ENCODE results near the gene VLDLR. TPM values are rescaled to one million over a fixed set of nuclear protein-coding genes. Genes with fewer than 3 reads are reported as not detected.

Gene VLDLR
- polyA plus RNA-seq, 1 donor (not counting 4 experiments of a cell fraction or from before 2014, with no cell fraction given), result 7.0 TPM

DNA sequence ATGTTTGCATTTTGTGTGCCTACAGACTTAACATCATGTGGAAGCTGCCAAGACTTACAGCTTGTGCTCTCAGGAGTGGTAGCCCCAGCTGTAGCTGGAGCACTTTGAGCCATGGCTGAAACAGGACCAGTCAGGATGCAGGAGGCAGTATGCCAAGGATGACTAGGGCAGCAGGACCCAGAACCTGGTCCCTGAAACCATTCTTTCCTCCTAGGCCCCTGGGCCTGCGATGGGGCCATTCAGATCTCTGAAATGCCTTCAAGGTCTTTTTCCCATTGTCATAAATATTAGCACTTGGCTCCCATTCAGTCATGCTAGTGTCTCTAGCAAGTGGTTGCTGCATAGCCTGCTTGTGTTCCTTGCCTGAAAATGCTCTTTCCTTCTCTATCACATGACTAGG lies 29.6 kb upstream of the VLDLR start:
- FAIRE-seq, result no peak
- peaks cover 6% of the 10 kb centered on the region for H3K9me3 ChIP-seq (ENCODE audit: control insufficient read depth, low read depth, low read length)
- H4K20me1 ChIP-seq (ENCODE audit: control insufficient read depth, extremely low read depth, insufficient read depth, low read length), result no peaks in the 10 kb centered on the region
- no peaks in the 10 kb centered on the region for H3K4me1 ChIP-seq (ENCODE audit: control insufficient read depth, extremely low read depth, insufficient read depth, low read length)
- no peaks in the 10 kb centered on the region for H3K9me1 ChIP-seq (ENCODE audit: control insufficient read depth, extremely low read depth, insufficient read depth, low read length)
- no peak overlapping the region for H3K4me3 ChIP-seq (ENCODE audit: control insufficient read depth in 2 of 3, extremely low read depth in 1 of 3, insufficient read depth in 2 of 3, low read depth in 1 of 3, low read length in 3 of 3)
- no peak overlapping the region for H2AFZ ChIP-seq (ENCODE audit: control insufficient read depth, low read length)
- no peak overlapping the region for H3K4me2 ChIP-seq (ENCODE audit: control insufficient read depth, extremely low read depth, insufficient read depth, low read depth, low read length)
- H3K27ac ChIP-seq (ENCODE audit: control insufficient read depth, insufficient read depth, low read length), result no peak overlapping the region
- TF ChIP-seq, protein P1, sequence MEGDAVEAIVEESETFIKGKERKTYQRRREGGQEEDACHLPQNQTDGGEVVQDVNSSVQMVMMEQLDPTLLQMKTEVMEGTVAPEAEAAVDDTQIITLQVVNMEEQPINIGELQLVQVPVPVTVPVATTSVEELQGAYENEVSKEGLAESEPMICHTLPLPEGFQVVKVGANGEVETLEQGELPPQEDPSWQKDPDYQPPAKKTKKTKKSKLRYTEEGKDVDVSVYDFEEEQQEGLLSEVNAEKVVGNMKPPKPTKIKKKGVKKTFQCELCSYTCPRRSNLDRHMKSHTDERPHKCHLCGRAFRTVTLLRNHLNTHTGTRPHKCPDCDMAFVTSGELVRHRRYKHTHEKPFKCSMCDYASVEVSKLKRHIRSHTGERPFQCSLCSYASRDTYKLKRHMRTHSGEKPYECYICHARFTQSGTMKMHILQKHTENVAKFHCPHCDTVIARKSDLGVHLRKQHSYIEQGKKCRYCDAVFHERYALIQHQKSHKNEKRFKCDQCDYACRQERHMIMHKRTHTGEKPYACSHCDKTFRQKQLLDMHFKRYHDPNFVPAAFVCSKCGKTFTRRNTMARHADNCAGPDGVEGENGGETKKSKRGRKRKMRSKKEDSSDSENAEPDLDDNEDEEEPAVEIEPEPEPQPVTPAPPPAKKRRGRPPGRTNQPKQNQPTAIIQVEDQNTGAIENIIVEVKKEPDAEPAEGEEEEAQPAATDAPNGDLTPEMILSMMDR (optimal IDR thresholded peaks at IDR 0.05 in 1 of 3, IDR thresholded peaks at IDR 0.05 in 1 of 3, conservative IDR thresholded peaks at IDR 0.05 in 1 of 3; ENCODE audit: extremely low read depth in 1 of 3, insufficient read depth in 2 of 3, low read length in 3 of 3), result no peak
- no peak for TF ChIP-seq EZH2 (IDR thresholded peaks at IDR 0.05; ENCODE audit: low read length)
- no peak overlapping the region for H3K9ac ChIP-seq (ENCODE audit: control insufficient read depth, extremely low read depth, insufficient read depth, low read length)
- H3K36me3 ChIP-seq (ENCODE audit: control insufficient read depth in 2 of 2, extremely low read depth in 1 of 2, insufficient read depth in 2 of 2, low read length in 2 of 2), result no peaks in the 10 kb centered on the region
- no peak for DNase-seq (ENCODE audit: low read depth, low spot score)
- peaks cover 7% of the 10 kb centered on the region for H3K27me3 ChIP-seq (ENCODE audit: control insufficient read depth, extremely low read depth, insufficient read depth, low read length)
- dilution Hi-C loops (cut with MboI; ENCODE audit: extremely low pct_ligation_motif_present, low sequenced_read_pairs), result no loop called here
- no peaks in the 10 kb centered on the region for H3K79me2 ChIP-seq (ENCODE audit: control insufficient read depth, insufficient read depth, low read length)

DNA sequence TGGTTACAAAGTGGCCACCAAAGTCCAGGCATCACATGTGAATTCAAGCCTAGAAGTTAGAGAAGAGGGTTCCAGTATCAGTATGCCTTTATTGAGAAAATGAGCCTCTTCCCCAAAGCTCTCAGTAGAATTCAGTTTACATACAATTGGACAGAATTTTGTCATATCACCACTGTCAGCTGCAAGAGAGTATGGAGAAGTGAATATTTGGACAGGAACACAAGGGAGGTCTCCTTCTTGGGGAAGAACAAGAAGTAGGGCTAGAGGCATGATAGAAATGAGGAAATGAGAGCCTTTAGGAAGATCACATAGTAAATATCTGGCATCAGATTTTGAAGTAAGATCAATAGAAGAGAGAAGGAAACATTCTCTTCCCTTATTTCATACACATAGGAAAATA lies 27.8 kb upstream of the VLDLR start:
- FAIRE-seq (no peak), DNase-seq (ENCODE audit: low read depth, low spot score) (no peak)
- no peaks in the 10 kb centered on the region for H3K9me1 ChIP-seq (ENCODE audit: control insufficient read depth, extremely low read depth, insufficient read depth, low read length)
- H3K27me3 ChIP-seq (ENCODE audit: control insufficient read depth, extremely low read depth, insufficient read depth, low read length), result peaks cover 7% of the 10 kb centered on the region
- no peak overlapping the region for H3K9ac ChIP-seq (ENCODE audit: control insufficient read depth, extremely low read depth, insufficient read depth, low read length)
- H3K4me3 ChIP-seq (ENCODE audit: control insufficient read depth in 2 of 3, extremely low read depth in 1 of 3, insufficient read depth in 2 of 3, low read depth in 1 of 3, low read length in 3 of 3), result no peak overlapping the region
- H2AFZ ChIP-seq (ENCODE audit: control insufficient read depth, low read length), result no peak overlapping the region
- no peaks in the 10 kb centered on the region for H4K20me1 ChIP-seq (ENCODE audit: control insufficient read depth, extremely low read depth, insufficient read depth, low read length)
- no peaks in the 10 kb centered on the region for H3K79me2 ChIP-seq (ENCODE audit: control insufficient read depth, insufficient read depth, low read length)
- no peak overlapping the region for H3K27ac ChIP-seq (ENCODE audit: control insufficient read depth, insufficient read depth, low read length)
- TF ChIP-seq, protein P1 (optimal IDR thresholded peaks at IDR 0.05 in 1 of 3, IDR thresholded peaks at IDR 0.05 in 1 of 3, conservative IDR thresholded peaks at IDR 0.05 in 1 of 3; ENCODE audit: extremely low read depth in 1 of 3, insufficient read depth in 2 of 3, low read length in 3 of 3), result no peak
- no peak for TF ChIP-seq EZH2 (IDR thresholded peaks at IDR 0.05; ENCODE audit: low read length)
- no peaks in the 10 kb centered on the region for H3K36me3 ChIP-seq (ENCODE audit: control insufficient read depth in 2 of 2, extremely low read depth in 1 of 2, insufficient read depth in 2 of 2, low read length in 2 of 2)
- dilution Hi-C loops (cut with MboI; ENCODE audit: extremely low pct_ligation_motif_present, low sequenced_read_pairs), result no loop called here
- peaks cover 6% of the 10 kb centered on the region for H3K9me3 ChIP-seq (ENCODE audit: control insufficient read depth, low read depth, low read length)
- H3K4me2 ChIP-seq (ENCODE audit: control insufficient read depth, extremely low read depth, insufficient read depth, low read depth, low read length), result no peak overlapping the region
- no peaks in the 10 kb centered on the region for H3K4me1 ChIP-seq (ENCODE audit: control insufficient read depth, extremely low read depth, insufficient read depth, low read length)

Measured in keratinocyte (primary cell).